Endothelial cell of umbilical vein (primary cell): ENCODE measurements around the gene DTX3. TPM values are rescaled to one million over a fixed set of nuclear protein-coding genes. Genes with fewer than 3 reads are reported as not detected.

Source experiments
- BruUV-seq: library from RNA; stranded (reverse); fragments of 400-500 nt; replicated peaks from 2 replicates; lab custom pipeline; 2021; lab: Mats Ljungman, UMichigan
- CTCF ChIA-PET: fragments of 300-600, 350-600 bp; sonication (Branson Sonifier 250); formaldehyde crosslinking; loops from one replicate; lab custom pipeline; 2021; ENCODE audit warnings: antibody characterized with exemption, inconsistent platforms; lab: Charles Lee
- POLR2A ChIA-PET: fragments of 300-600, 350-600 bp; sonication (Branson Sonifier 250); formaldehyde crosslinking; loops from one replicate; lab custom pipeline; 2021; ENCODE audit warnings: antibody characterized with exemption, inconsistent platforms; lab: Charles Lee
- DNase-seq: peaks from one replicate; pipeline ENCODE4 v3.0.0-alpha.2; 2011; ENCODE audit warnings: low read depth, low spot score
- FAIRE-seq: peaks from 2 replicates; lab custom pipeline; 2011; peaks lifted over from hg19 to GRCh38; lab: Jason Lieb, UNC
- H2AFZ ChIP-seq: 2 replicates; pipeline ENCODE4 v1.6.0; 2012; ENCODE audit warnings: low read depth, low read length, control low read depth, inconsistent platforms
- H3K27ac ChIP-seq: 2 replicates; pipeline ENCODE4 v1.5.1; 2011; ENCODE audit warnings: low read depth, mild to moderate bottlenecking, control low read depth, low read length, moderate library complexity; ENCODE audit not compliant: insufficient read depth
- H3K27me3 ChIP-seq, 2 experiments: 2 replicates each; pipeline versions ENCODE4 v1.6.0 to v1.6.1; 2011; ENCODE audit warnings: low read length in 2 of 2, mixed read lengths in 1 of 2; ENCODE audit not compliant: control insufficient read depth in 2 of 2, insufficient read depth in 2 of 2
- H3K36me3 ChIP-seq, 2 experiments: 2 replicates in 1 of 2; 3 replicates in 1 of 2; pipeline ENCODE4 v1.5.1; 2011; ENCODE audit warnings: low read length in 2 of 2, mild to moderate bottlenecking in 1 of 2, moderate library complexity in 1 of 2; ENCODE audit not compliant: control insufficient read depth in 2 of 2, insufficient read depth in 2 of 2; ENCODE audit errors: extremely low read depth in 1 of 2
- H3K4me1 ChIP-seq: 3 replicates; pipeline ENCODE4 v1.5.1; 2011; ENCODE audit warnings: mild to moderate bottlenecking, low read length; ENCODE audit not compliant: control insufficient read depth, insufficient read depth; ENCODE audit errors: extremely low read depth
- H3K4me2 ChIP-seq: 2 replicates; pipeline ENCODE4 v1.6.1; 2011; ENCODE audit warnings: low read length, control low read depth, mixed read lengths; ENCODE audit not compliant: insufficient read depth
- H3K4me3 ChIP-seq, 3 experiments: fragments of 200-600 bp in 1 of 3; sonication (generic), shearing (Covaris generic) in 1 of 3; replicated peaks in 1 of 3; 2 replicates each; pipeline ENCODE4 v1.5.1; 2011 to 2016; ENCODE audit warnings: control low read depth in 3 of 3, low read length in 3 of 3, mild to moderate bottlenecking in 2 of 3, inconsistent platforms in 1 of 3, low read depth in 1 of 3, moderate library complexity in 1 of 3; ENCODE audit not compliant: insufficient read depth in 1 of 3
- H3K79me2 ChIP-seq: 2 replicates; pipeline ENCODE4 v1.6.0; 2012; ENCODE audit warnings: low read length, inconsistent platforms; ENCODE audit not compliant: control insufficient read depth, insufficient read depth
- H3K9ac ChIP-seq: replicated peaks from 2 replicates; pipeline ENCODE3; 2011; ENCODE audit warnings: low read length, control low read depth; ENCODE audit not compliant: insufficient read depth; ENCODE audit errors: extremely low read depth
- H3K9me1 ChIP-seq: replicated peaks from 3 replicates; pipeline ENCODE4 v1.6.0; 2011; ENCODE audit warnings: mild to moderate bottlenecking, low read length; ENCODE audit not compliant: control insufficient read depth, insufficient read depth; ENCODE audit errors: extremely low read depth
- H3K9me3 ChIP-seq: replicated peaks from 2 replicates; pipeline ENCODE4 v1.5.1; 2012; ENCODE audit warnings: low read length, inconsistent platforms; ENCODE audit not compliant: control insufficient read depth, insufficient read depth
- H4K20me1 ChIP-seq: replicated peaks from 2 replicates; pipeline ENCODE3; 2011; ENCODE audit warnings: mild to moderate bottlenecking, low read length; ENCODE audit not compliant: control insufficient read depth, insufficient read depth; ENCODE audit errors: extremely low read depth
- CTCF ChIP-seq, 2 donors: IDR thresholded peaks; 1 replicate in 1 of 2; 2 replicates in 1 of 2; pipeline ENCODE4 v1.5.1; 2011; ENCODE audit warnings: low read length in 2 of 2, mild to moderate bottlenecking in 2 of 2, moderate library complexity in 2 of 2, control low read depth in 1 of 2, inconsistent platforms in 1 of 2, low read depth in 1 of 2; ENCODE audit not compliant: insufficient read depth in 1 of 2; ENCODE audit errors: extremely low read depth in 1 of 2
- EZH2 ChIP-seq: IDR thresholded peaks from 2 replicates; pipeline ENCODE4 v1.6.1; 2012; ENCODE audit warnings: borderline replicate concordance, low read depth, mild to moderate bottlenecking, moderate library complexity, low read length, inconsistent platforms; ENCODE audit not compliant: severe bottlenecking
- FOS ChIP-seq: IDR thresholded peaks from 2 replicates; pipeline ENCODE4 v1.6.1; 2011; ENCODE audit warnings: mild to moderate bottlenecking, low read length, moderate library complexity, borderline replicate concordance; ENCODE audit not compliant: insufficient read depth
- JUN ChIP-seq: IDR thresholded peaks from 2 replicates; pipeline ENCODE4 v1.6.1; 2011; ENCODE audit warnings: borderline replicate concordance, low read depth; ENCODE audit not compliant: insufficient read length, insufficient read depth
- MAX ChIP-seq: IDR thresholded peaks from 2 replicates; pipeline ENCODE4 v1.6.1; 2011; ENCODE audit not compliant: insufficient read depth, insufficient read length
- MYC ChIP-seq: IDR thresholded peaks from one replicate; pipeline ENCODE4 v1.6.1; 2011; ENCODE audit warnings: mild to moderate bottlenecking, low read depth, low read length
- POLR2AphosphoS5 ChIP-seq: IDR thresholded peaks from 2 replicates; pipeline ENCODE4 v1.6.1; 2012; ENCODE audit warnings: low read depth, mild to moderate bottlenecking, control low read depth, low read length, moderate library complexity; ENCODE audit not compliant: insufficient read depth
- dilution Hi-C: fragments of 300-500 bp; cut with MboI; formaldehyde crosslinking; loops from one replicate; pipeline ENCODE4 v1.15.0; 2019; ENCODE audit warnings: low sequenced_read_pairs; ENCODE audit not compliant: extremely low pct_ligation_motif_present
- intact Hi-C: fragments of 100-400 bp; cut with micrococcal nuclease; formaldehyde crosslinking; loops from one replicate; pipeline ENCODE4 v1.10.0; 2022
- polyA plus RNA-seq, 4 experiments: library from polyadenylated mRNA; depleted of rRNA in 3 of 4; stranded (reverse) in 3 of 4; unstranded in 1 of 4; fragments of >200 nt; gene quantifications; 2 replicates each; pipeline versions ENCODE4 v1.2.1 to v1.2.3, GENCODE V29; 2011 to 2012; ENCODE audit warnings: missing spikeins in 1 of 4
- total RNA-seq: library from RNA; stranded (reverse); gene quantifications from 2 replicates; pipeline ENCODE4 v1.2.3, GENCODE V29; 2021

The DTX3 gene
- total and polyA plus RNA-seq, 2 donors (not counting 3 experiments of a cell fraction or from before 2014, with no cell fraction given): 34.5 to 51.4 TPM

GRCh38 chr12:57612711-57613426, 8.2 kb downstream of the DTX3 start:
- H3K79me2 ChIP-seq: no peaks in the 10 kb centered on the region
- no peak overlapping the region for H3K27ac ChIP-seq
- ChIA-PET POLR2A (interaction anchor here (0.6 kb wide), 1 partner anchor 27 kb away, joined by 5 read pairs; no protein-coding TSS in a partner anchor), CTCF (interaction anchor here (2.7 to 5.7 kb wide), 2 partner anchors 8 to 29 kb away, joined by 10 to 54 read pairs; no protein-coding TSS in a partner anchor)
- H3K36me3 ChIP-seq: peaks cover 0 to 1% of the 10 kb centered on the region in 2 experiments
- intact Hi-C loops: no loop called here
- H3K27me3 ChIP-seq: peaks cover 5 to 16% of the 10 kb centered on the region in 2 experiments
- no peaks in the 10 kb centered on the region for H3K9me1 ChIP-seq
- no peak overlapping the region for H3K9ac ChIP-seq
- peaks cover 3% of the 10 kb centered on the region for H3K4me1 ChIP-seq
- dilution Hi-C loops: no loop called here
- H2AFZ ChIP-seq: no peak overlapping the region
- H3K4me2 ChIP-seq: no peak overlapping the region
- H3K9me3 ChIP-seq: no peaks in the 10 kb centered on the region
- no peak for TF ChIP-seq CTCF (IDR thresholded peaks at IDR 0.05; ENCODE audit: extremely low read depth in 1 of 2, insufficient read depth in 1 of 2, low read depth in 1 of 2, low read length in 2 of 2)
- no peak for TF ChIP-seq FOS
- TF ChIP-seq MYC: no peak
- TF ChIP-seq POLR2AphosphoS5: no peak
- no peak for TF ChIP-seq EZH2
- TF ChIP-seq JUN: no peak
- no peak for TF ChIP-seq MAX
- FAIRE-seq (no peak), DNase-seq (no peak)
- H3K4me3 ChIP-seq: no peak overlapping the region
- H4K20me1 ChIP-seq: no peaks in the 10 kb centered on the region
- no TSS peak for BruUV-seq
